SK-N-SH treated with all-trans-retinoic acid at 6 μM for 48 hours (cell line): Measurements from ENCODE around the gene CD151.

Experiments used
- GLIS3 ChIP-seq: fragments of 250-450 bp; sonication (Bioruptor Pico); IDR thresholded peaks from 2 replicates; pipeline ENCODE4 v1.5.0; 2020; ENCODE audit warnings: mild to moderate bottlenecking, moderate library complexity
- RARB ChIP-seq: fragments of 250-450 bp; sonication (Bioruptor Pico); IDR thresholded peaks from 2 replicates; pipeline ENCODE4 v1.8.0; 2021; ENCODE audit warnings: mild to moderate bottlenecking, moderate library complexity
- TOX ChIP-seq: fragments of 250-450 bp; sonication (Bioruptor Pico); IDR thresholded peaks from 2 replicates; pipeline ENCODE4 v1.8.0; 2021; ENCODE audit warnings: mild to moderate bottlenecking, moderate library complexity, borderline replicate concordance
- ZNF70 ChIP-seq: fragments of 450-650 bp; formaldehyde crosslinking; IDR thresholded peaks from 2 replicates; pipeline ENCODE4 v1.5.0; 2020; ENCODE audit warnings: mild to moderate bottlenecking, moderate library complexity
- TF ChIP-seq, protein P1 (sequence below): fragments of 250-450 bp; sonication (Bioruptor Pico); IDR thresholded peaks from 2 replicates; pipeline ENCODE4 v1.5.1; 2020; ENCODE audit warnings: low read depth, mild to moderate bottlenecking, moderate library complexity

DNA sequence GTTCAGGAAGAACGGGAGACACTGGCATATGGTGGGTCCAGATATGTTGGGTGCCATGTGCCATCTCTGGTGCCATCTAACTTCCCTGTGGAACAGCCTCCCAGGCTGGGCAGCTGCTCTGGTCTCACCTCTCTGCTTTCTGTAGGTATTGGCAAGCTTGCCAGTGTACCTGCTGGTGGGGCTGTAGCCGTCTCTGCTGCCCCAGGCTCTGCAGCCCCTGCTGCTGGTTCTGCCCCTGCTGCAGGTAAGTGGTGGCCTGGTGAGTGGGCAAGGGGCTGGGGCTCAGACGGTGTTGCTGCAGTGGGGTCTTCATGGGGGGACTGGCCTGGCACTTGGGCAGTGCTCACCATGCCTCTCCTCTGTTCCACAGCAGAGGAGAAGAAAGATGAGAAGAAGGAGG is 20.4 kb upstream of the CD151 start:
- TF ChIP-seq, protein P1, sequence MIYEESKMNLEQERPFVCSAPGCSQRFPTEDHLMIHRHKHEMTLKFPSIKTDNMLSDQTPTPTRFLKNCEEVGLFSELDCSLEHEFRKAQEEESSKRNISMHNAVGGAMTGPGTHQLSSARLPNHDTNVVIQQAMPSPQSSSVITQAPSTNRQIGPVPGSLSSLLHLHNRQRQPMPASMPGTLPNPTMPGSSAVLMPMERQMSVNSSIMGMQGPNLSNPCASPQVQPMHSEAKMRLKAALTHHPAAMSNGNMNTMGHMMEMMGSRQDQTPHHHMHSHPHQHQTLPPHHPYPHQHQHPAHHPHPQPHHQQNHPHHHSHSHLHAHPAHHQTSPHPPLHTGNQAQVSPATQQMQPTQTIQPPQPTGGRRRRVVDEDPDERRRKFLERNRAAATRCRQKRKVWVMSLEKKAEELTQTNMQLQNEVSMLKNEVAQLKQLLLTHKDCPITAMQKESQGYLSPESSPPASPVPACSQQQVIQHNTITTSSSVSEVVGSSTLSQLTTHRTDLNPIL (CRISPR knock-in tag): no peak
- TF ChIP-seq RARB: no peak
- TF ChIP-seq ZNF70: no peak
- TF ChIP-seq GLIS3 (CRISPR knock-in tag): no peak
- TF ChIP-seq TOX (CRISPR knock-in tag): no peak
